Liver (tissue), 3 donors: ENCODE results near the gene GJB1.

Experiments used
- CTCF ChIP-seq: fragments of 150-350 bp; IDR thresholded peaks from 2 replicates; pipeline ENCODE4 v1.5.1; 2017; ENCODE audit warnings: improper control_type of control experiment, low read depth, low read length; ENCODE audit not compliant: missing input control
- TAF1 ChIP-seq: conservative IDR thresholded peaks from 2 replicates; pipeline ENCODE4 v1.6.1; 2016; ENCODE audit warnings: antibody characterized with exemption, mild to moderate bottlenecking
- donor health status: healthy.
- donor health status: healthy.

DNA sequence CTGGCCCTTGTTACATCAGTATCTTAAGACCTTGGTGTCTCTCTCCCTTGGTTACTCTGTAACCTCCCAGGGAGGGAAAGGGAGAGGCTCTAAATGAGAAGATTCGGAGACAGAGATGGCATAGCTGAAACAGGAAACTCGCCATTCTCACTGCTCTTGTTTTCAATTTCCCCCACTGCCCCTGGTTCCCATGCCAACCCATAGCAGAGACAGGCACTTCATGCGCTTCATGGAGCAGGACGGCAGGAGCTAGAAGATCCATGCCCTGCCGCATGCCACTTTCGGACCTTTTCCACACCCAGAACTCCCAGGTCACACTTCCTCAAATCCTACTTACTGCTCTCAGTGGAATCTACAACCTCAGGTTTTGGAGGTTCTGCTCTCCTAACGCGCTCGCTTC is 27.8 kb downstream of the GJB1 start:
- TF ChIP-seq TAF1, result no peak
- no peak for TF ChIP-seq CTCF
